Glomerular endothelial cell (primary cell): ENCODE data around the gene EBF3. TPM values are rescaled to one million over a fixed set of nuclear protein-coding genes. Genes with fewer than 3 reads are reported as not detected.

Experiments
- DNase-seq: peaks from one replicate; pipeline ENCODE4 v3.0.0-alpha.2; 2011; ENCODE audit warnings: low read depth, low spot score; ENCODE audit errors: extremely low read depth
- total RNA-seq: library from RNA; depleted of rRNA; stranded (reverse); fragments of >200 nt; gene quantifications from 2 replicates; pipeline ENCODE4 v1.2.3, GENCODE V29; 2015

EBF3 gene
- total RNA-seq, 1 donor from 2014 or later = 2.0 TPM

GRCh38 chr10:129971381-129972144 lies 7.5 kb upstream of the EBF3 start:
- no peak for DNase-seq

- no peak for DNase-seq
These were observed 6.6 kb upstream of the EBF3 start for GRCh38 chr10:129970465-129971364.

GRCh38 chr10:129969911-129970464 lies 5.9 kb upstream of the EBF3 start:
- no peak for DNase-seq

GRCh38 chr10:129969184-129969910 lies 5.3 kb upstream of the EBF3 start:
- no peak for DNase-seq

GRCh38 chr10:129968853-129969183 lies 4.7 kb upstream of the EBF3 start:
- DNase-seq = no peak

- no peak for DNase-seq
These were observed 4.2 kb upstream of the EBF3 start for GRCh38 chr10:129968020-129968852.

- DNase-seq = no peak
These were observed 3.5 kb upstream of the EBF3 start for GRCh38 chr10:129967579-129968019.

GRCh38 chr10:129966889-129967578 lies 3.0 kb upstream of the EBF3 start:
- DNase-seq = no peak

- no peak for DNase-seq
These were observed 2.4 kb upstream of the EBF3 start for GRCh38 chr10:129966370-129966888.

GRCh38 chr10:129965959-129966358 lies 1.9 kb upstream of the EBF3 start:
- DNase-seq = no peak

GRCh38 chr10:129965425-129965808 lies 1.3 kb upstream of the EBF3 start:
- DNase-seq = no peak

GRCh38 chr10:129964611-129965424 lies 744 bp upstream of the EBF3 start:
- no peak for DNase-seq

- DNase-seq = no peak
These were observed 1.0 kb downstream of the EBF3 start for GRCh38 chr10:129962872-129963640.

- DNase-seq = no peak
These were observed 1.8 kb downstream of the EBF3 start for GRCh38 chr10:129962031-129962871.

GRCh38 chr10:129961157-129961701 lies 2.8 kb downstream of the EBF3 start:
- DNase-seq = no peak

GRCh38 chr10:129960481-129961156 lies 3.5 kb downstream of the EBF3 start:
- no peak for DNase-seq
